ENCODE data around the gene TTF2.
"Not testable (repeated sequence)": the region's sequence is repeated elsewhere in the genome, so short reads cannot be mapped to it uniquely, and the experiment has no call there.

DNA sequence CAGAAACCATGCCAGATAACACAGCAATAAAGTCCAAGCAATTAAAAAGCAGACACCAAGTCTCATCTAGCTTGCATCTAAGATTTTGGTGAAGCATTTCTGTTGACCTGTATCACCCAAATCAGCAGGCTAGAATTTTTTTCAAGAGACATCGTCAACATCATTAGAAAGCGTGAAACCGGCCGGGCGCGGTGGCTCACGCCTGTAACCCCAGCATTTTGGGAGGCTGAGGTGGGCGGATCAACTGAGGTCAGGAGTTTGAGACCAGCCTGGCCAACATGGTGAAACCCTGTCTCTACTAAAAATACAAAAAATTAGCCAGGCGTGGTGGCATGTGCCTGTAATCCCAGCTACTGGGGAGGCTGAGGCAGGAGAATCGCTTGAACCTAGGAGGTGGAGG lies 59.0 kb downstream of the TTF2 start:
- TF ChIP-seq POLR2A, CTCF (IDR thresholded peaks at IDR 0.05): not testable (repeated sequence)
